HL-60/S4 treated with retinoic acid at 250 ng/mL for 4 days and 3 days (cell line): ENCODE results near the gene MRFAP1.
"Not testable (repeated sequence)": the region's sequence is repeated elsewhere in the genome, so short reads cannot be mapped to it uniquely, and the experiment has no call there.

Experiments
- in situ Hi-C: fragments of 300-500 bp; cut with MboI; formaldehyde crosslinking; loops from 2 replicates; pipeline ENCODE4 v1.7.0; 2022; ENCODE audit warnings: low sequenced_read_pairs

MRFAP1 gene

DNA sequence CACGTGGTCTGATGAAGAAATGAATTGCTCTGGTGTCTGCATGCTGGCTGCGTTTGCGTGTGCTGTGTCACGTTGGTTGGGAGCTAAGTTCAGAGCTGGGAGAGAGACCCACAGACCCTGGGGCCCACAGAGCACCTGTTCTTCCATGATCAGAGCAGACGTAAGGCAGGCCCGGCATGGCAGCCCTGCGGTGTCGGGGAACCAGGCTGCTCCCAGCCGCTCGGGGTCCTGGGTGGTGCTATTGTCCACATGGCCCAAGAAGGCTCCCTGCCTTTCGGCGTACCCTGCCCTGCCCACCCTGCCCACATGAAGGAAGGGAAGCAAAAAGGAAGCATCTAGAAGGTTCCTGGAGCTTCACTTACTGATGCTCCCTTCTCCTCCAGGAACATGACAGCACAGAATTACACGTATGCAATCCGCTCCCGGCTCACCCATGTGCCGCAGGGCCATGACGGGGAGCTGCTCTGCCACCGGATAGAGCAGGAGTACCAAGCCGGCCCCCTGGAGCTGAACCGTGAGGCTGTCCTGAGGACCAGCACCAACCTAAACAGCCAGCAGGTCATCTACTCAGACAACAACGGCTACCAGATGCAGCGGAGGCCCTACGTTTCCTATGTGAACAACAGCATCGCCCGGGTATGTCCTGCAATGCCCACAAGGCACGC, 30.9 kb upstream of the MRFAP1 start:
- in situ Hi-C loops: no loop called here

DNA sequence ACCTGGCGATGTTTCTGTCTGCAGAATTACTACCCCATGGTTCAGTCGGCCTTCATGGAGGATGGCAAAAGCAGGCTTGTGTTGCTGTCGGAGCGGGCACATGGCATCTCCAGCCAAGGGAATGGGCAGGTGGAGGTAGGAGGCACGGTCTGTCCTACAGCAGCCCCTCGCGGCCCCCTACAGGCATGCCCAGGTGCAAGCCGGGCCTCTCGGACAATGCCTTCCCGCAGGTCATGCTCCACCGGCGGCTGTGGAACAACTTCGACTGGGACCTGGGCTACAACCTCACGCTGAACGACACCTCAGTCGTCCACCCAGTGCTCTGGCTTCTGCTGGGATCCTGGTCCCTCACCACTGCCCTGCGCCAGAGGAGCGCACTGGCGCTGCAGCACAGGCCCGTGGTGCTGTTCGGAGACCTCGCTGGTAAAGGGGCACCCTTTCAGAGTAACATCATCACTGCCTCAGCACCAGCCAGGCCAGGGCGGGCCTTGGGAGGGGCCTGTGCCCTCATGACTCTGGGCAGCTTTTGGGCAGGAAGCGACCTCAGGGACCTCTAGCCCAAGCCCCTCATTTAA, 29.5 kb upstream of the MRFAP1 start:
- in situ Hi-C loops: no loop called here

DNA sequence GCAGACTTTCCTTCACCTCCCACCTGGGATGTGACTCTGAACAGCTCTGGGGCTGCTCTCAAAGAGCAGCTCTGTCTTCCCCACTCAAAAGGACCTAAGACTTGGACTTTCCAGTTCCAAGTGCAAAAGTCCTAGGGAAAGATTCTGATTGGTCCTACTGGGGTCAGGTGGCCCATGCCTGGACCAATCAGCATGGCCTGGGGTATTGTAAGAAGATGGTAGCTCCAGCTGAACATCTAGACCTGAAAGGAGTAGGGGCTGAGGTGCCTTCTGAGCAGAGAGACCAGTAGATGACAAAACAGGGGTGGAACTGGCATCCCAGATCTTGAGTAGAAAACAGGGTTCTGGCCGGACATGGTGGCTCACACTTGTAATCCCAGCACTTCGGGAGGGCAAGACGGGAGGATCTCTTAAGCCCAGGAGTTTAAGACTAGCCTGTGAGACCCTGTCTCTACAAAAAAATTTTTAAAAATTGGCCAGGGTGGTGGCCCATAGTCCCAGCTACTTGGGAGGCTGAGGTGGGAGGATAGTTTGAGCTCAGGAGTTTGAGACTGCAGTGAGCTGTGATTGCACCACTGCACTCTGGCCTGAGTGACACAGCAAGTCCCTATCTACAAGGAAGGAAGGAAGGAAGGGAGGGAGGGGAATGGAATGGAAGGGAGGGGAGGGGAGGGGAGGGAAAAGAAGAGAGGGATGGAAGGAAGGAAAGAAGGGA, 27.4 kb upstream of the MRFAP1 start:
- in situ Hi-C loops: no loop called here

DNA sequence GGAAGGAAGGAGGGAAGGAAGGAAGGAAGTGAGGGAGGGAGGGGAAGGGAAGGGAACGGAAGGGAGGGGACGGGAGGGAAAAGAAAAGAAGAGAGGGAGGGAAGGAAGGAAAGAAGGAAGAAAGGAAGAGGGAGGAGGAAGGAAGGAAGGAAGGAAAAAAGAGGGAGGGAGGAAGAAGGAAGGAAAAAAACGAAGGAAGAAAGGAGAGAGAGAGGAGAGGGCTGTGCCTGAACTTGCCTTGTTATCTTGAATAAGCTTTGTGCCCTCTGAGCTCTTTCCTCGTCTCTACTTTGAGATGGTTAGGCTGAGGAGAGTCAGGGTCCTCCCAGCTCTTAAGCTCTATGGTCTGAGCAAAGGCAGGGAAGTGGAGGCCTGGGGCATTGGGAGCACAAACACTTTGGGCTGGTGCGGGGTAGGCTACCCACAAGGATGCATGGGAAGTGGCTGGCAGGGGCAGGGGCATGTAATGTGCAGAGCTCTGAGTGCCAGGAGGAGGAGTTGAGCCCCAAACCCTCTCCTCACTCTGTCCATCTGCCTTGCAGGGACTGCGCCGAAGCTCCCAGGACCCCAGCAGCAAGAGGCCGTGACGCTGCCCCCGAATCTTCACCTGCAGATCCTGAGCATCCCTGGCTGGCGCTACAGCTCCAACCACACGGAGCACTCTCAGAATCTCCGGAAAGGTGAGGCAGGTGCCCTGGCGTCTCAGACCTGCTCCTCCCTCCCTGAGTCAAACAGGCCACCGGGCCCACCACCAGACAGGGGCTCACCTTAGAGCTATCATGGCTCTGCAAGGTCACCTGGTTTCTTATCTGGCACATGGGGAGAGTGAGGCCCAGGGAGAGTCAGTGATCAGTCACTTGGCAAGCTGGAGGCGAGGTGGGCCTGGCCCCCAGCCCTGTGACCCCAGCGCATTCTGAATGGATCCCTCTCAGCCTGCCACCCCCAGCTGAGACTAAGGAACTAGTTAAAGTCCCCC, 26.5 kb upstream of the MRFAP1 start:
- in situ Hi-C loops: no loop called here

DNA sequence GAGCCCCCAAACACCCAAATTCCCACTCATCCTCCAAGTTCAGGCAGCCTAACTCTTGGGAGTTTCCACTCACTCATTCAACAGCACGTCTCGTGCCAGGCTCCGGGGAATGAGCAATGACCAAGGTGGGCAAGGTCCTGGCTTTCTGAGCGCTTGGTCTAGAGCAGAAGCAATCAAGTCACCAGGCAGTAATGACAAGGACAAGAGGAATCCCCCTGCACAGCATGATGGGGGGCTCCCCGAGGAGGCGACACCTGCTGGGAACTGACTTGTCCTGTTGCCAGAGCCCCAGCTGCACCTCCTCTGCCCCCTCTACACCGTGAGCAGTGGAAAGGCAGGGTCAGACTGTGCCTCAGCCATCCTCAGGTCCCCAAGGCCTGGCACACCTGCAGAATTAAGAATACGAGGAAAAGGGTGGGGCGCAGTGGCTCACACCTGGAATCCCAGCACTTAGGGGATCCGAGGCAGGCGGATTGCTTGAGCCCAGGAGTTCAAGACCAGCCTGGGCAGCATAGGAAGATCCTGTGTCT, 25.7 kb upstream of the MRFAP1 start:
- in situ Hi-C loops: no loop called here

DNA sequence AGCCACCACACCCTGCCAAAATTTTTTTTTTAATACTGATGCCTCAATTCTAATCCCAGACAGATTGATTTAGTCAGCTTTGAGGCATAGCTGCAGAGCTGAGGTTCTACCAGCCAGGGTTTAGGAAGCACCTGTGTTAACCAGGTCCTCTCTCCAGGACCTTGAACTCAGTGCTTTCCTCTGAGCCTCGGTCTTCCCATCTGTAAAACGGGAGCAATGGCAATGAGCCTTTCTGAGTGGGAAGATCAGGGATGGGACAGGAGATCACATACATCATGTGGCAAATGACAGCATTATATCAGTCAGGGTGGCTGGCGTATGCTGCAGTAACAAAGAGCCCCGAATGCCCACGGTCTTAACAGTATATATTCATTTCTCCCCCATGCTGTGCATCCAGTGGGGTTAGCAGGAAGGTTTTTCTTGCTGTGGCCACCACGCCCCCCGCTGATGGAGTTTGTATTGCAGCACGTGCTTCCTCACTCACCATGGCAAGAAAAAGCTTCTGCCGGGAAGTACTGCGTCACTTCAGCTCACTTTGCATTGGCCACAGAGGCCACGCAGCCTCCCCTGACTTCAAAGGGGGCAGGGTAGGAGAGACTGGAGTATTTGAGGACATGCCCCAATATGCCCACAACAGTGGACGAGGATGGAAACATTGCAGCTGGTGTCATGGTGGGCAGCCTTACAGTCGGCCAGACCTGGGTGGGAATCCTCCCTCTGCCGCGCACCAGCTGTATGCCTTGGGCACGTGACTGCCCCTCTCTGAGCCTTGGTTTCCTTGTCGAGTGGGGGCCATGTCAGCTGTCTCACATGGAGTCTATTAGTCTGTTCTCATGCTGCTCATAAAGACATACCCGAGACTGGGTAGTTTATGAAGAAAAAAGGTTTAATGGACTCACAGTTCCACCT, 24.1 kb upstream of the MRFAP1 start:
- in situ Hi-C loops: no loop called here

DNA sequence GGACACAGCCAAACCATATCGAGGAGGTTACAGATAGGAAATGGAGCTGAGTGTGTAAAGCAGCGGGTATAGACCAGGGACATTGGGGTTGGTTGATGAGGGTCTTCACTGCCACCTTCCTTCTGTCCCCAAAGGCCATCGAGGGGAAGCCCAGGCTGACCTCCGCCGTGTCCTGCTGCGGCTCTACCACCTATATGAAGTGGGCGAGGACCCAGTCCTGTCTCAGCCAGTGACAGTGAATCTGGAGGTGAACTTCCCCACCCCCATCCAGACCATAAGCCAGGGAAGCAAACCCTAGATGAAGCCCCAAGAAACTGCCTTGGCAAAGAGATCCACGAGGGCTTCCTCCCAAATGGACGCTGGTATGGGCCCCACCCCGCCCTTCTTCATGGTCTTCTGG, 23.2 kb upstream of the MRFAP1 start:
- in situ Hi-C loops: no loop called here

DNA sequence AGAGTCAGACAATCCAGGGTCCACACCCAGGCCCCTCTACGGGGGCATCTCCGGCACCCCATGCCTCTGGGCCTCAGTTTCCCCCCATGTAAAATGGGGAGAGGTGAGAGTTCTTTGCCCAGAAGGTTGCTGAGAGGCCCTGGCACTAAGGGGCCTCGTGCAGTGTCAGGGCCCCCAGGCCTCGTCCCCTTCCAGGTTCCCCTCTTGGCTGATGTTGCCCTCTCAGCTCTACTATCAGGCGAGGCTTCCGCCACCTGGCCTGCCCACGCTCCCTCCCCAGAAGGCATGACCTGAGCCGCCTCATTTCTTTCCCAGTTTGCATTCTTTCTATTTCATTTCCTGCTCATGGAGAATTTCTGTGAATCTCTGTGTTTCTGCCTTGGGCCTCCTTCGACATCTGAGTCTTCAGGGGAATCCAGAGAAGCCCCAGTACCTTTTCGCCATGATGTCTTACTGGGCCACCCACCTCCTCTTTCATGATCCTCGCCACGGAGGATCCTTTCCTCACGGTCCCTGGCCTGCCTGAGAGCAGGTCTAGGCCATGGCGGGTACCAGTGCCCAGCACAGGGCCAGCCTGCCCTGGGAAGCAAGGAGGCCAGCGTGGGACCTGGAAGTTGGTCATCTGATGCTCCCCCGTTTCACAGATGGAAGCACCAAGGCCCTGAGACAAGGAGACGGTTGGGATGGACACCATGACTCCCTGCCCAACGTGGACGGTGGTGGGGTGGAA, 21.9 kb upstream of the MRFAP1 start:
- in situ Hi-C loops: no loop called here

DNA sequence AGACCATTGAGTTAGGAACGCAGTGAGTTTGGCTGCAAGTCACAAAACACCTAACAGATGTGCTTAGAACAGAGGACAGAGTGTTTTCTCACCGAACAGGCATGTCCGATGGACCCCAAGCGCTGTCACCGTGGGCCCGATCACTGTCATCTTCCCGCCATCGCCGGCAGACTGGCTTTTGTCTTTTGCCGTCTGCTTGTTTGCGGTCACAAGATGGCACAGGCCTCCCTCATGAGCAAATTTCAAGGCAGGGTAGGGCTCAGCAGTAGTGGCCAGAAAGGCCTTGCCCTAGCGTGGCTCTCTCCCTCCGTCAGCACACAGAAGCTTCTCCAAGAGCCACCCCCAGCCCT, 21.4 kb upstream of the MRFAP1 start:
- in situ Hi-C loops: no loop called here

DNA sequence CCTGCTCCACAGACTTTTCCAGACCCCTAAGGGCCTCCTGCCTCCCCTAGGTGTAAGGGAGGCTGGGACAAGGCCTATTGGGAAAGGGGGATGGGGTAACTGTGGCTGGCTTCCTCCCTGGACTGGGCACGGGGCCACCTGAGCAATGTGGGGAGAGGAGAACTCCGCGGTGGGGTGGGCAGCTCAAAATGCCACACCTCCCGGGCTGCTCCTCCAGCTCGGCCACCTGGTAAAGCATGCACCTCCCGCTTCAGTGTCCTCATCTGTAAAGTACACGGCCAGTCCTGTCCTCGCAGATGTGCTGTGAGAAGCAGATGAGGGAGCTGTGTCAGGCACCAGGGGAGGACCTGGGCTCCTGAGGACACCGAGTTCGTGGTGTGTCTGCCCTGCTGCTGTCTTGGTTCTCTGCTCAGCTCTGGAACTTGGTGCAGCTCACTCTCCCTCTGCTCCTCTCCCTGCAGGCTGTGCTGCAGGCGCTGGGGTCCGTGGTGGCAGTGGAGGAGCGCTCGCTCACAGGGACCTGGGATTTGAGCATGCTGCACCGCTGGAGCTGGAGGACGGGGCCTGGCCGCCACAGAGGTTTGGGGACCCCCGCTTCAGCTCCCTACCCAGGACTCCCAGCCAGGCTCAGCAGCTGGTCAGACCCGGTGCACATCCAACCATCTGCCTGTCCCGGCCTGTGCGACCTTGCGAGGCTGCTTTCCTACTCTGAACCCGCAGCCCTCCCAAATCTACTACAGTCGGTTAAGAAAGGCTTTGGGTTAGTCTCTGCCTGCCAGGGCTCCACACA, 20.8 kb upstream of the MRFAP1 start:
- in situ Hi-C loops: no loop called here

DNA sequence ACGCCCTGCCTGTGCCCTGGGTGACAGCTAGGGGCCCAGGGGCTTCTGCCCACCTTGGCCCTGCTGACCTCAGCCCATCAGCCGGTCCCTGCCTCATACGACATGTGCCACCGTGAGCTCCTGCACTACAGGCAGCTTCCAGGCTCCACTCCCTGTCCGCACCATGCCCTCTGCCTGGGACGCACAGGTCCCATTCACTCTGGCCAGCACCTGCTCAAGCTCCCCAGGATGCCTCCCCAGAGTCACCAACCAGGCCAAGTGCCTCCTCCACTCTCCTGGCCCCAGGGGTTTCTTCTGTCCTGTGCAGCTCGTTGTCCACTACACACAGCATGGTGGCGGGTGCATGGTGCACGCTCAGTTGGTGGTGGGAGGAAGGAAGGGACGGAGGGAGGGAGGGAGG, 20.2 kb upstream of the MRFAP1 start:
- in situ Hi-C loops: no loop called here

DNA sequence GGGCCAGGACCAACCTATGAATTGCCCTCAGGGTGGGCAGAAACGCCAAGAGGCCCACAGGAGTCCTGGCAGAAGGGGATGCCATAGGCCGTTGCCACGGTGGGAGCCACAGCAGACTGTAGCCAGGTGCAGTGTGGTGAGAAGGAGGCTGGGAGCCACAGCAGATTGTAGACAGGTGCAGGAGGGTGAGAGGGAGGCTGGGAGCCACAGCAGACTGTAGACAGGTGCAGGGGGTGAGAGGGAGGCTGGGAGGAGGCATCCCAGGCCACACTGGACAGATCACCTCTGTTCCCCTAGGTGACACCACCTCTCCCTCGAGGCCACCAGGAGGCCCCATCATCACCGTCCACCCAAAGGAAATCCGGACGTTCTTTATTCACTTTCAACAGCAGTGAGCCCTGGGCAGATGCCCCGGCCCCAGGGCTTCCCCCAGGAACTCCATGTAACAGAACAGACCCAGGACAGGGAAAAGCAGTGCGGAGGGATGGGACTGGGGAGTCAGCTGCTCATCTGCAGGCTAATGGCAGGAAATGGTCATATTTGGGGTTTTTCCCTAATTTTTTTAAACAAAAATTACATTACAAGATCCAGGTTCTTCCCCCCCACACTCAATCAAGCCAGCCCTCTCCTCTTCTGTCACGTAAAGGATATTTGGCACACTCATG, 19.5 kb upstream of the MRFAP1 start:
- in situ Hi-C loops: no loop called here

DNA sequence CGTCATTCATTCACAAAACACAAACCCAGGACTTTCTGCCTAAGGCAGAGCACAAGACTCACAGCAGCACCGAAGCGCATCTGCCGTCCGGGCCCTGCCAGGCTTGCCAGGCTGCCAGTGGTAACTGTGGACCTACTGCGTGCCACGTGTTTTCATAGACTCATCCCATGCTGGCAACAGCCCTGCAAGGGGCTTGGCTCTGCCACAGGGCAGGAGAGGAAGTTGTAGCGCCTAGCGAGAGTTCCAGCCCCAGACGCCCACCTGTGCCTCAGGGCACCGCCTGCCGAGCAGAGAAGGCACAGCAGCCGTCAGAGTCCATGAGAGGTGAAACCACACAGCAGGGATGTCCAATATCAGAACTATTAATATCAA, 18.9 kb upstream of the MRFAP1 start:
- in situ Hi-C loops: no loop called here

DNA sequence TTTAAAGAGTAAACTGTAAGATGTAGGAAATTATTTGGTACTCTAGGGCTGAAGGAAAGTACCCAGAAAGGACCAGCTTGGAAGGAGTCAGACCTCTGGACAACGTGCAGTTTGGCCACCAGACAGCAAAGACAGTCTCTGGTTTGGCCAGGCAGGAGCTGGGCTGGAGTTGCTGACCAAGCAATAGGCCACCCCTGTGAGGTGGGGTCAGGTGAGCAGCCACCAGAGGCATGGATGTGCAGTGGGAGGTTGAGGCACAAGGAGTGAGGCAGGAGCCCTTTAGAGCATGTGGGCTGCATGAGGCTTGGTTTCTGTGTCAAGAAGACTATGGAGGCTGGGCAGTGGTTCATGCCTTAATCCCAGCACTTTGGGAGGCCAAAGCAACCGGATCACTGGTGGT, 17.7 kb upstream of the MRFAP1 start:
- in situ Hi-C loops: no loop called here

DNA sequence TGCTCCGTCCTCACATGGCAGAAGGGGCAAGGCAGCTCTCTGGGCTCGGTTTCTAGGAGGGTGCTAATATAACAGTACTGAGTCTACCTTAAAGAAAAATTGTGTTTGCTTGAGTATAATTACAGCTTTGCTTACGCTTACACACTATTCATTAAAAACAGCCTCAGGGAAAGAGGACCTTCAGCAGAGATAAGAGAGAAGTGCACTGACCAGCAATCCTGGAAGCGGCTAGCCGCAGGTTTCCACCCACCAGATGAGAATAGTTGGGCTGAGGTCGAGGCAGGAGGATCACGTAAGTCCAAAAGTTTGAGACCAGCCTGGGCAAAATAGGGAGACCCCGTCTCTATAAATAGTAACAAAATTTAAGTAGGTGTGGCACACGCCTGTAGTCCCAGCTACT, 15.2 kb upstream of the MRFAP1 start:
- in situ Hi-C loops: no loop called here

DNA sequence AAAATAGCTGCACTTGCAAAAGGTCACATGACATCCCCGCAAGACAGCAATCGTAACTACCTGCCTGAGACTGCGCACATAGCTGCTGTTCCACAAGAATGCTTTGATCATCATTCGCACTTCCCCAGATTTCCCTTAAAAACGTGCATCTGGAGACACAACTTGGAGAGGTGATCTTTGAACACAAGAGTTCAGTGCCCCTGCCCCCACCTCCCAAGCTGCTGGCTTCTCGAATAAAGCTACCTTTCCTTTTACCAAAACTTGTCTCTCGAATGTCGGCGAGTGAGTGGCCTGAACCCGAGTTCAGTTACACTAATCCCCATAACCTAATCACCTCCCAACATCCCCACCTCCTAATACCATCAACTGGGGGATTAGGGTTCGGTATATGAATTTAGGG, 14.4 kb upstream of the MRFAP1 start:
- in situ Hi-C loops: no loop called here

DNA sequence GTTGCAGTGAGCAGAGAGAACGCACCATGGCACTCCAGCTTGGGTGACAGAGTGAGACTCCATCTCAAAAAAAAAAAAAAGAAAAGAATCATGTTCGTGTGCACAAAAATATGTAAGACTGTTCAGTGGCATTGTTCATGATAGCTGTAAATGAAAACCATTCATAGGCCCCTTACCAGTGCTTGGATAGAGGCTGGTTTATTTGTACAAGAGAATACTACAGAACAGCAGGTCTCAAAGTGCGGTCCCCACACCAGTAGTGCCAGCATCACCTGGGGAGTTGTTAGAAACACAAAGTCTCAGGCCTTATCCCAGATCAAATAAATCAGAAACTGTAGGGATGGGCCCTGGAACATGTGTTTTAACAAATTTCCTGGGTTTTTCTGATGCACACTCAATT, 12.7 kb upstream of the MRFAP1 start:
- in situ Hi-C loops: no loop called here

DNA sequence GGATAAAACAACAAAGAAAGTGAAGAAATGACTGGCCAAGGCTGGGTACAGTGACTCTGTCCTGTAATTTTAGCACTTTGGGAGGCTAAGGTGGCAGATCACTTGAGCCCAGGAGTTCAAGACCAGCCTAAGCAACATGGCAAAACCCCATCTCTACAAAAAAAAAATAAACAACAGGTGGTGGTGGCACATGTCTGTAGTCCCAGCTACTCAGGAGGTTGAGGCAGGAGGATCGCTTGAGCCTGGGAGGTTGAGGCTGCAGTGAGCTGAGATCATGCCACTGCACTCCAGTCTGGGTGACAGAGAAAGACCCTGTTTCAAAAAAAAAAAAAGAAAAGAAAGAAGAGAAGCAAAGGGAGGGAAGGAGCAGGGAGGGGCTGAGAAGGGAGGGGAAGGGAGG, 12.0 kb upstream of the MRFAP1 start:
- in situ Hi-C loops: not testable (repeated sequence)
